Ramos (cell line): ENCODE data around the gene EIF4G2.

Experiments
- in situ Hi-C: fragments of 300-500 bp; cut with MboI; formaldehyde crosslinking; loops from one replicate; pipeline ENCODE4 v1.14.3; 2022; ENCODE audit warnings: low sequenced_read_pairs; ENCODE audit not compliant: unreplicated experiment

Gene EIF4G2

GRCh38 chr11:10809373-10810160, 841 bp upstream of the EIF4G2 start:
- in situ Hi-C loops, result no loop called here

GRCh38 chr11:10808235-10808552, 532 bp downstream of the EIF4G2 start:
- in situ Hi-C loops, result no loop called here

- in situ Hi-C loops, result no loop called here
Measured at GRCh38 chr11:10807493-10808234, 1.1 kb downstream of the EIF4G2 start.

- in situ Hi-C loops, result no loop called here
Measured at GRCh38 chr11:10806206-10806605, 2.5 kb downstream of the EIF4G2 start.

- in situ Hi-C loops, result no loop called here
Measured at GRCh38 chr11:10805741-10806140, 3.0 kb downstream of the EIF4G2 start.

- in situ Hi-C loops, result no loop called here
Measured at GRCh38 chr11:10803676-10804075, 5.0 kb downstream of the EIF4G2 start.

- in situ Hi-C loops, result no loop called here
Measured at GRCh38 chr11:10800292-10800691, 8.4 kb downstream of the EIF4G2 start.

GRCh38 chr11:10798330-10798928, 10.3 kb downstream of the EIF4G2 start:
- in situ Hi-C loops, result loop anchor here (10.0 to 25.0 kb wide), 3 partner anchors 136 to 989 kb away; no protein-coding TSS in a partner anchor

GRCh38 chr11:10797531-10797930, 11.2 kb downstream of the EIF4G2 start:
- in situ Hi-C loops, result loop anchor here (10.0 to 25.0 kb wide), 3 partner anchors 137 to 990 kb away; no protein-coding TSS in a partner anchor

- in situ Hi-C loops, result loop anchor here (10.0 to 25.0 kb wide), 3 partner anchors 138 to 990 kb away; no protein-coding TSS in a partner anchor
Measured at GRCh38 chr11:10797001-10797400, 11.7 kb downstream of the EIF4G2 start.

- in situ Hi-C loops, result loop anchor here (10.0 to 25.0 kb wide), 3 partner anchors 139 to 991 kb away; no protein-coding TSS in a partner anchor
Measured at GRCh38 chr11:10796191-10796590, 12.5 kb downstream of the EIF4G2 start.

- in situ Hi-C loops, result loop anchor here (5.0 to 25.0 kb wide), 4 partner anchors 141 to 994 kb away; no protein-coding TSS in a partner anchor
Measured at GRCh38 chr11:10793470-10794255, 15.1 kb downstream of the EIF4G2 start.

GRCh38 chr11:10792385-10793068, 16.2 kb downstream of the EIF4G2 start:
- in situ Hi-C loops, result loop anchor here (5.0 to 25.0 kb wide), 4 partner anchors 142 to 995 kb away; no protein-coding TSS in a partner anchor

GRCh38 chr11:10786451-10786850, 22.3 kb downstream of the EIF4G2 start:
- in situ Hi-C loops, result loop anchor here (25.0 kb wide), 2 partner anchors 476 to 1001 kb away; no protein-coding TSS in a partner anchor

- in situ Hi-C loops, result loop anchor here (25.0 kb wide), 2 partner anchors 477 to 1002 kb away; no protein-coding TSS in a partner anchor
Measured at GRCh38 chr11:10785146-10785474, 23.6 kb downstream of the EIF4G2 start.

GRCh38 chr11:10784232-10785145, 24.2 kb downstream of the EIF4G2 start:
- in situ Hi-C loops, result loop anchor here (25.0 kb wide), 2 partner anchors 478 to 1003 kb away; no protein-coding TSS in a partner anchor

GRCh38 chr11:10780040-10780439, 28.7 kb downstream of the EIF4G2 start:
- in situ Hi-C loops, result loop anchor here (25.0 kb wide), 2 partner anchors 482 to 1007 kb away; no protein-coding TSS in a partner anchor

GRCh38 chr11:10779086-10779485, 29.6 kb downstream of the EIF4G2 start:
- in situ Hi-C loops, result loop anchor here (25.0 kb wide), 2 partner anchors 483 to 1008 kb away; no protein-coding TSS in a partner anchor
